AG08395 (cell line): ENCODE results near the gene ARL8B.

ENCODE experiments used
- DNase-seq: peaks from one replicate; pipeline ENCODE4 v3.0.0; 2012; ENCODE audit warnings: mixed read lengths, low spot score

Gene ARL8B

GRCh38 chr3:5212628-5213573 lies 90.8 kb downstream of the ARL8B start:
- no peak for DNase-seq

DNA sequence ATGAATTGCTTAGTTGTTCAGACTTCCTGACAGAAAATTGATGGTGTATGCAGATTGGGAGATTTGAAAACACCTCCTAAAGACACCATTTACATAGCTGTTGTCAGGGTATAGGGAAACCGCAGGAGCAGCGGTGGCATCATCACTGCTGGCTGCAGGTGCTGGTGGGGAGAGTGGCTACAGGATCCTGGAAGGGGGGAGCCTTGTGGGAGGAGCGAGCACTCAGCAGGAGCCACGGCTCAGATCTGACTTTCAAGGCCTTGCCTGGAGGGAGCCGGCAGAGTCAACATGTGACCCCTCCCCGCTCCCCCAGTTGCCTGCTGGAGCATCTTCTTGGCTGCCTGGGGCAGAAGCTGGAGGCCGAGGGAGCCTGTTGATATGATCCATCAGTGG lies 91.5 kb downstream of the ARL8B start:
- DNase-seq, result no peak

GRCh38 chr3:5214352-5214751 lies 92.3 kb downstream of the ARL8B start:
- DNase-seq, result no peak

- no peak for DNase-seq
Measured at GRCh38 chr3:5217824-5218595, 95.9 kb downstream of the ARL8B start.

DNA sequence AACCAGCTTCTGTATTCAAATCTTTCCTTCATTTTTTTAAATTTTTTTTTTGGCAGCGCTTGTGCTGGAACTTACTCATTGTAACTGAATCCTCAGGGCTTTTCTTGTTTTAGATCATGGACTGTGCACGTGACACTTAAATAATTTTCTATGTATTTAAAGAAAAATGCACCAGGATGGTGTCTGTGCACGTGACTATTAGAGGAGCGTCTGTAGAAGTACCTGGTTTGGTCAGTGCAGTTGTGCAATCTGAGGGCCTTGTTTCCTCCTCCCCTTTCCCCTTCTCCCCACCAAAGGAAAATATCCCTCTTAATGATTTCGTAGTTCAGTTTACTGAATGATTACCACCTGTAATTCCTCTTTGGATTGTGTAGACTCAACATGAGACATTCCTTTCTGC lies 96.7 kb downstream of the ARL8B start:
- DNase-seq, result no peak

DNA sequence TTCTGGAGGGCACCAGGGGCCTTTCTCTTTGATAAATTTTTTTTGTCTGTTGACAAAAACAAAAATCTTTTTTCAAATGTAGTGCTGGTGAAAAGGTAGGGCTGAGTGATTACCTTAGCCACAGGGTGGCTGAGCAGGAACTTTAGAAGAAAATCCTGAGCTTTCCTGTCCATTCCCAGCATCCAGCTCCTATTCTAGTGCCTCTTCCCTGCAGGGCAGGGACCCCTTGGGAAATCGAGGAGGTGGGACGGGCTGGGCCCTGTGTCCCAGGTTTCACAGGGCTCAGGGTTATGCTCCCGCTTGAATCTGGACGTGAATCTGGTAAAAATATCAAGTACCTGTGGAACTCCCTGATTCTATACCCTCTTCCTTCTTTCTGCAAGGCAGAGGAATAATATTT lies 97.1 kb downstream of the ARL8B start:
- no peak for DNase-seq

DNA sequence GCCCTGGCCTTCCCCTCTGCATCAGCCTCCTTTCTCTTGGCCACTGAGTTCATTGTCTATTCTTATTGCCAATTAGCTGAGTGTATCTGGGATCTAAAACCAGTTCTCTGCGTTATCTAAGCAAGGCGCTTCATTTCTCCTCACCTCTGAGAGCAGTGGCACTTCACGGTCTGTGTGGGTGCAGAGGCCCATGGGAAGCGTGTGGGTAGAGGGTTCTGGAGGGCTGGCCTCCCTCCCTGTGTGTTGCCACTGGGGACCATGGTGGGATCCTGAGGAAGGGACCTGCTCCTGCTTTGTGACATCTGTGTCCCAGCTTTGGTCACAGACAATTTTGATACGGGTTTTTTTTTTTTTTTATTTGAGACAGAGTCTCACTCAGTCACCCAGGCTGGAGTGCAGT lies 98.1 kb downstream of the ARL8B start:
- no peak for DNase-seq

DNA sequence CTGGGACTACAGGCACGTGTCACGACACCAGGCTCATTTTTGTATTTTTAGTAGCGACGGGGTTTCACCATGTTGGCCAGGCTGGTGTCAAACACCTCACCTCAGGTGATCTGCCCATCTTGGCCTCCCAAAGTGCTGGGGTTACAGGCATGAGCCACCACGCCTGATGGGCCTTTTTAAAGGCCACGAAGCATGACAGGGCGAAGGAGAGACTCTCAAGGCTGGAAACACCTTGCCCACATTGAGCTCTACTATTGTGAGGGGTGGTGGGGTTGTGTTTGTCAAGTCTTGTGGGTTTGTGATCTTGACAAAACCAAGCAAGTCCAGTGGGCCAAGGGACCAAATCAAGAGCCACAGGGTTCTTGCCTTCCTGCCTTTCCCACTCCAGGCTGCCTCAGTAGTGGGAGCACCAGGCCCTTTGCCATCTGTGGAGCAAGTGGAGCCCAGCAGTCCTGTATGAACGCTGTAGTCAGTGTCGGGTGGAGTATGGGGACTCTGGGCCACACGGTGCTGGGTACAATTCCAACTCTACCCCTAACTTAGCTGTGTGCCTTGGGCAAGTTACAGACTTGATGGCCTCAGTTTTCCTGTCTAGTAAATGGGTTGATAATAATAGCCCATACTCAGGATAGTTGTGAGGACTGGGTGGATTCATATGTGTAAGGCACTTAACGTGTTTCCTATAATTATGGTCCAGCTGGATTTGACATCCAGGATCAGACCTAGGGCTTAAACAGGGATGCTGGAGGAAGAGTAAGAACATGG lies 98.8 kb downstream of the ARL8B start:
- DNase-seq, result no peak

GRCh38 chr3:5221701-5222100 lies 99.6 kb downstream of the ARL8B start:
- DNase-seq, result no peak

DNA sequence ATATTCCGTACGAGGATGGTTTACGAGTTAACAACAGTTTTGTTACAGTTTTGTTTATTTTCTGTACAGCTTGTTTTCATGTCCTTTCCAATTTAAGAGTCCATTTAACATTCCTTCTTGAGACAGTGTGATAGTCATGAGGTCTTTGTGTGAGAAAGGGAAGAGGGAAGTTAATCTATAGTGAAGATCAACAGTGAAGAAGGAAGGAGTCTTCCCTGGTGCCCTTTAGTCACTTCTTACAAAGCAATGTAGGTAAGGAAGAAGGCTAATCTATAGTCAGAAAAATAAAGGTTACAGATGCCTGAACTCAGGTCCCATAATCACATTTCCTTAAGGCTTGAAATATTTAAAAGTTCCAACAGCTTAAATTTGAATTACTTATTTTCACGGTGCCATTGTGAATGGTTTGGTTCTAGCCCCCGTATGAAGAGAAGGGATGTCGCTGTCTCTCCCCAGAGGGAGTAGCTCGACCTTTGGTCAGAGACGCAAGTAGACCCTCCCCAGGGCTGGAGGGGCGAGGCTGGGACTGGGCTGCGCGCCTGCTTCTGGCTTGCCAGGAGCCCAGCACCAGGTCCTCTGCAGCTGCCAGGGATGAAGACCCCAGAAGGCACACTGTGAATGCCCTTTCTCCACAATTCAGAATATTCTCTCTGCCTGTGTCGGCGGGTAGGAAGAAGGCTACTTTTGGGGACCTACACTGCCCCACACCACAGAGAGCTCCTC lies 100.4 kb downstream of the ARL8B start:
- no peak for DNase-seq

- peak; percentile 60 for DNase-seq
Measured at GRCh38 chr3:5226783-5227182, 104.7 kb downstream of the ARL8B start.

GRCh38 chr3:5227812-5228211 lies 105.7 kb downstream of the ARL8B start:
- peak; percentile 19 for DNase-seq

GRCh38 chr3:5229414-5229813 lies 107.3 kb downstream of the ARL8B start:
- DNase-seq, result no peak
